ENCODE measurements around the gene GUCD1. TPM values are rescaled to one million over a fixed set of nuclear protein-coding genes. Genes with fewer than 3 reads are reported as not detected.

GUCD1 gene
- total and polyA plus RNA-seq, 2 of the 8 experiments (the other 6 are each of a cell fraction or from before 2014, with no cell fraction given) = 85.2 to 128 TPM

DNA sequence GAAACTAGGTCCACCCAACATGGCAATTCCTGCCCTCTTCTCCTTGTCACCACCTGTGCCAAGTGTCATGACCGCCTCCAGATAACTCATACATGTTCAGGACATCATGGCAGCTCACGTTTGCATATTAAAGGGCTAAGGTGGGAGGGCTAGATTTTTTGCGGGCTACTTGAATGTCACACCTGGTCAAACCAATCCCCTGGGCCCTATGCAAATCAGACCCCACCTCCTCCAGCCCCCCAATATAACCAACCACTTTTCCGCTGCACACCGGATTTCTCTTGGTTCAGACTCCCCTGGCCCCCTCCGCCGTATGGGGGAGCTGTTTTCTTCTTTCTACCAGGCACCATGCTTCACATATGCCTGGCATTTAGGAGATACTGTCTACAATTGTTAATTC is 47.2 kb downstream of the GUCD1 start:
- Histone ChIP-seq H3K79me1 (ENCODE audit: low read depth, low read length) (no peaks in the 10 kb centered on the region), H3K9ac (replicated peaks in 1 of 4; ENCODE audit: extremely low read depth in 1 of 4, low read depth in 3 of 4, low read length in 3 of 4) (no peak overlapping the region), H3K4me2 (ENCODE audit: insufficient read depth in 1 of 2, low read depth in 2 of 2, low read length in 2 of 2) (peak overlapping the region; percentile 48 to 66), H2BK5ac (ENCODE audit: low read depth, low read length) (no peak overlapping the region), H2BK120ac (replicated peaks; ENCODE audit: low read depth, low read length) (no peak overlapping the region), H3K23ac (ENCODE audit: insufficient read length) (no peak overlapping the region), H3K9me3 (ENCODE audit: insufficient read depth in 2 of 2, low read depth in 1 of 2, low read length in 1 of 2) (no peaks in the 10 kb centered on the region), H4K5ac (ENCODE audit: insufficient read length, low read depth, low read length) (no peak overlapping the region), H3K14ac (ENCODE audit: insufficient read length) (no peak overlapping the region), H3K23me2 (ENCODE audit: low read depth, low read length) (no peaks in the 10 kb centered on the region), H2AFZ (ENCODE audit: low read length) (no peak overlapping the region), H2BK15ac (ENCODE audit: low read length) (no peak overlapping the region), H3K27me3 (replicated peaks in 1 of 4; ENCODE audit: control insufficient read depth in 3 of 4, extremely low read depth in 1 of 4, insufficient read depth in 3 of 4, low read length in 3 of 4) (no peaks in the 10 kb centered on the region), H2BK20ac (ENCODE audit: low read length) (no peak overlapping the region), H3K27ac (ENCODE audit: low read depth, low read length) (no peak overlapping the region), H3K4me3 (ENCODE audit: extremely low read depth in 1 of 4, insufficient read depth in 2 of 4, low read depth in 3 of 4, low read length in 4 of 4) (peak overlapping the region in 2 of 4 experiments; percentile 6 to 26; a peak in 2 of 8 replicates), H4K20me1 (replicated peaks in 1 of 2; ENCODE audit: control insufficient read depth in 1 of 2, insufficient read depth in 2 of 2, low read length in 2 of 2) (no peaks in the 10 kb centered on the region), H3K18ac (ENCODE audit: extremely low read depth, low read length) (no peak overlapping the region), H3K36me3 (ENCODE audit: control insufficient read depth in 2 of 4, insufficient read depth in 4 of 4, low read length in 3 of 4) (no peaks in the 10 kb centered on the region), H4K91ac (replicated peaks; ENCODE audit: insufficient read length, low read length) (no peak overlapping the region), H2AK5ac (ENCODE audit: low read depth, low read length) (no peak overlapping the region), H3K4ac (replicated peaks; ENCODE audit: insufficient read length, low read depth, low read length) (no peak overlapping the region), H2BK12ac (ENCODE audit: low read depth, low read length) (no peak overlapping the region), H3K79me2 (ENCODE audit: control insufficient read depth in 1 of 2, insufficient read depth in 2 of 2, low read length in 2 of 2) (no peaks in the 10 kb centered on the region), H3K56ac (replicated peaks; ENCODE audit: insufficient read length, low read depth, low read length) (no peak overlapping the region), H3K4me1 (replicated peaks in 1 of 4; ENCODE audit: control insufficient read depth in 3 of 4, insufficient read depth in 4 of 4, low read length in 3 of 4) (peaks cover 3 to 13% (median 8%) of the 10 kb centered on the region in 4 experiments; a peak in 5 of 7 replicates), H4K8ac (ENCODE audit: extremely low read depth, insufficient read depth, low read length) (no peak overlapping the region)
- DNase-seq (ENCODE audit: low read depth in 1 of 2, low spot score in 2 of 2) (peak; percentile 58 to 78), FAIRE-seq (no peak)
- CTCF ChIA-PET (ENCODE audit: partially characterized antibody) = interaction anchor here (0.7 to 15.1 kb wide), 16 partner anchors 10 to 114 kb away, joined by 3 to 201 read pairs (median 4); no protein-coding TSS in a partner anchor
- POLR2A ChIA-PET (ENCODE audit: partially characterized antibody) = interaction anchor here (0.6 to 1.9 kb wide), 3 partner anchors 49 to 93 kb away, joined by 3 to 7 read pairs (median 3); no protein-coding TSS in a partner anchor
- 18% methylated on average over 7 of the region's 7 CpGs; no CpG with 5 or more reads in 1 of the 2 experiments for WGBS, 2 experiments (ENCODE audit: extremely low coverage in 1 of 2, insufficient coverage in 1 of 2, insufficient read length in 1 of 2, insufficient replicate concordance in 2 of 2, low coverage in 1 of 2, low lambda C conversion rate in 2 of 2, missing lambda C conversion rate in 1 of 2)
- TF ChIP-seq CHD1 (IDR thresholded peaks at IDR 0.05; ENCODE audit: low read depth, low read length) (no peak), SP4 (IDR thresholded peaks at IDR 0.05; ENCODE audit: low read length) (no peak), SIX5 (IDR thresholded peaks at IDR 0.05; ENCODE audit: low read depth, low read length) (no peak), CEBPB (IDR thresholded peaks at IDR 0.05; ENCODE audit: low read depth, low read length) (no peak), KDM4A (IDR thresholded peaks at IDR 0.05; ENCODE audit: low read depth, low read length, severe bottlenecking) (no peak), RBBP5 (IDR thresholded peaks at IDR 0.05; ENCODE audit: borderline replicate concordance, low read depth, low read length) (no peak), TAF1 (IDR thresholded peaks at IDR 0.05; ENCODE audit: low read depth, low read length) (0 out of 2 replicates have a peak, but pooled peaks have one; percentile 19), KDM1A (IDR thresholded peaks at IDR 0.05; ENCODE audit: borderline replicate concordance, low read length) (no peak), RAD21 (IDR thresholded peaks at IDR 0.05 in 1 of 2, conservative IDR thresholded peaks at IDR 0.05 in 1 of 2; ENCODE audit: low read depth in 2 of 2, low read length in 2 of 2) (peak in 1 of 2 experiments; percentile 42; a peak in 2 of 4 replicates), SP1 (IDR thresholded peaks at IDR 0.05; ENCODE audit: low read depth, low read length) (peak; percentile 53; the same call in 1 of the 2 replicates), SRF (IDR thresholded peaks at IDR 0.05; ENCODE audit: low read depth, low read length) (no peak), JUND (IDR thresholded peaks at IDR 0.05; ENCODE audit: low read length) (no peak)
- TF ChIP-seq, protein P1, sequence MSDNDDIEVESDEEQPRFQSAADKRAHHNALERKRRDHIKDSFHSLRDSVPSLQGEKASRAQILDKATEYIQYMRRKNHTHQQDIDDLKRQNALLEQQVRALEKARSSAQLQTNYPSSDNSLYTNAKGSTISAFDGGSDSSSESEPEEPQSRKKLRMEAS (IDR thresholded peaks at IDR 0.05) = peak; percentile 20; the same call in 1 of the 2 replicates
